Smooth muscle cell (in vitro differentiated cells): ENCODE measurements around the gene RGMA. TPM values are rescaled to one million over a fixed set of nuclear protein-coding genes. Genes with fewer than 3 reads are reported as not detected.

Experiments
- DNase-seq: peaks from one replicate; lab custom pipeline; 2025; ENCODE audit not compliant: unreplicated experiment; lab: John Stamatoyannopoulos, UW
- H2AFZ ChIP-seq: fragments of 200-600 bp; sonication (generic); 2 replicates; pipeline ENCODE4 v1.6.0; 2016; ENCODE audit warnings: antibody characterized with exemption, low read depth, mild to moderate bottlenecking
- H3F3A ChIP-seq: fragments of 200-600 bp; sonication (generic); 2 replicates; pipeline ENCODE4 v1.6.0; 2017; ENCODE audit warnings: antibody characterized with exemption, low read depth
- H3K27ac ChIP-seq: fragments of 200-600 bp; sonication (generic); 2 replicates; pipeline ENCODE4 v1.5.1; 2016; ENCODE audit warnings: low read depth, mild to moderate bottlenecking
- H3K27me3 ChIP-seq: fragments of 200-600 bp; sonication (generic); 2 replicates; pipeline ENCODE4 v1.6.1; 2016; ENCODE audit warnings: low read depth, mild to moderate bottlenecking
- H3K36me3 ChIP-seq: fragments of 200-600 bp; sonication (generic); 2 replicates; pipeline ENCODE4 v1.5.1; 2016; ENCODE audit warnings: low read depth
- H3K4me1 ChIP-seq: fragments of 200-600 bp; sonication (generic); 2 replicates; pipeline ENCODE4 v1.5.1; 2016; ENCODE audit warnings: low read depth
- H3K4me2 ChIP-seq: fragments of 200-600 bp; sonication (generic); 2 replicates; pipeline ENCODE4 v1.6.0; 2016; ENCODE audit warnings: mild to moderate bottlenecking
- H3K4me3 ChIP-seq: fragments of 200-600 bp; sonication (generic); 2 replicates; pipeline ENCODE4 v1.5.1; 2016; ENCODE audit warnings: mild to moderate bottlenecking
- H3K79me2 ChIP-seq: fragments of 200-600 bp; sonication (generic); 2 replicates; pipeline ENCODE4 v1.6.0; 2016; ENCODE audit warnings: low read depth, mild to moderate bottlenecking
- H3K9ac ChIP-seq: fragments of 200-600 bp; sonication (generic); 2 replicates; pipeline ENCODE4 v1.6.0; 2016; ENCODE audit warnings: low read depth
- H3K9me3 ChIP-seq: fragments of 200-600 bp; sonication (generic); replicated peaks from 2 replicates; pipeline ENCODE4 v1.5.1; 2016; ENCODE audit warnings: low read depth
- H4K20me1 ChIP-seq: fragments of 200-600 bp; sonication (generic); 2 replicates; pipeline ENCODE4 v1.6.0; 2016; ENCODE audit warnings: low read depth
- CTCF ChIP-seq: fragments of 200-600 bp; sonication (generic); IDR thresholded peaks from 2 replicates; pipeline ENCODE4 v1.5.1; 2017; ENCODE audit warnings: borderline replicate concordance, mild to moderate bottlenecking, antibody characterized with exemption; ENCODE audit not compliant: insufficient read depth, poor library complexity, severe bottlenecking
- WGBS: methylation state at CpG from one replicate; pipeline ENCODE4 v1.1.7; 2016; ENCODE audit warnings: low lambda C conversion rate; 5-methylcytosine and 5-hydroxymethylcytosine counted together
- polyA plus RNA-seq: library from polyadenylated mRNA; unstranded; fragments of >200 nt; fragmentation: Nextera tagmentation; extraction: Ambion mirVana; gene quantifications from 2 replicates; pipeline ENCODE4 v1.2.1, GENCODE V29; 2016
- total RNA-seq: library from RNA; depleted of rRNA; stranded (reverse); fragments of >200 nt; gene quantifications from 2 replicates; pipeline ENCODE4 v1.2.3, GENCODE V29; 2014

The RGMA gene
- total and polyA plus RNA-seq, 2 experiments from 2014 or later, result 0.04 to 0.35 TPM

GRCh38 chr15:93070551-93071296, 18.3 kb downstream of the RGMA start:
- H4K20me1 ChIP-seq, result no peaks in the 10 kb centered on the region
- no peak overlapping the region for H3K9ac ChIP-seq
- H3K36me3 ChIP-seq, result no peaks in the 10 kb centered on the region
- H3K4me3 ChIP-seq, result peak overlapping the region; percentile 70
- peak overlapping the region; percentile 93 for H3K4me2 ChIP-seq
- H3K27ac ChIP-seq, result no peak overlapping the region
- peaks cover 52% of the 10 kb centered on the region for H3K27me3 ChIP-seq
- WGBS, result 61% methylated on average over 10 of the region's 10 CpGs
- no peak overlapping the region for H2AFZ ChIP-seq
- no peaks in the 10 kb centered on the region for H3F3A ChIP-seq
- no peaks in the 10 kb centered on the region for H3K79me2 ChIP-seq
- H3K4me1 ChIP-seq, result peaks cover 53% of the 10 kb centered on the region
- no peak for TF ChIP-seq CTCF
- H3K9me3 ChIP-seq, result no peaks in the 10 kb centered on the region
- no peak for DNase-seq

GRCh38 chr15:93070132-93070531, 18.9 kb downstream of the RGMA start:
- peaks cover 46% of the 10 kb centered on the region for H3K27me3 ChIP-seq

GRCh38 chr15:93068581-93069199, 20.3 kb downstream of the RGMA start:
- Histone ChIP-seq H3K27ac (no peak overlapping the region), H3K27me3 (peaks cover 40% of the 10 kb centered on the region), H3K9ac (no peak overlapping the region), H3K4me3 (no peak overlapping the region), H2AFZ (no peak overlapping the region), H3K79me2 (no peaks in the 10 kb centered on the region), H3K4me1 (peaks cover 50% of the 10 kb centered on the region), H4K20me1 (no peaks in the 10 kb centered on the region), H3K4me2 (no peak overlapping the region), H3F3A (no peaks in the 10 kb centered on the region), H3K9me3 (no peaks in the 10 kb centered on the region), H3K36me3 (no peaks in the 10 kb centered on the region)
- DNase-seq, result no peak
- TF ChIP-seq CTCF, result no peak
- WGBS, result 95% methylated on average over 6 of the region's 6 CpGs

More at GRCh38 chr15:93070132-93070531, 18.9 kb downstream of the RGMA start:
- Histone ChIP-seq H3K4me1 (peaks cover 49% of the 10 kb centered on the region), H3K9me3 (no peaks in the 10 kb centered on the region), H3K9ac (no peak overlapping the region), H3F3A (no peaks in the 10 kb centered on the region), H4K20me1 (no peaks in the 10 kb centered on the region), H3K79me2 (no peaks in the 10 kb centered on the region), H3K4me3 (no peak overlapping the region), H3K4me2 (no peak overlapping the region), H2AFZ (no peak overlapping the region), H3K27ac (no peak overlapping the region), H3K36me3 (no peaks in the 10 kb centered on the region)
- TF ChIP-seq CTCF, result no peak
- 77% methylated on average over 10 of the region's 10 CpGs for WGBS
- DNase-seq, result no peak
